HG02870 (cell line): Measurements from ENCODE around the gene CAPZA2.
A peak's percentile ranks its signal among the peaks of the same experiment; 100 is the strongest.

Experiments
- ATAC-seq: cut with Tn5 transposase; IDR thresholded peaks from one replicate; pipeline ENCODE4 v1.9.1; 2021; ENCODE audit warnings: mild to moderate bottlenecking, moderate library complexity; ENCODE audit not compliant: unreplicated experiment

The CAPZA2 gene

GRCh38 chr7:116861717-116862116 is 670 bp upstream of the CAPZA2 start:
- no peak for ATAC-seq

- ATAC-seq, result peak; percentile 35
Measured at GRCh38 chr7:116862951-116863670, 724 bp downstream of the CAPZA2 start.

GRCh38 chr7:116863936-116864500 is 1.6 kb downstream of the CAPZA2 start:
- ATAC-seq, result no peak

- ATAC-seq, result no peak
Measured at GRCh38 chr7:116871061-116871700, 8.8 kb downstream of the CAPZA2 start.

- ATAC-seq, result no peak
Measured at GRCh38 chr7:116872026-116872425, 9.6 kb downstream of the CAPZA2 start.

DNA sequence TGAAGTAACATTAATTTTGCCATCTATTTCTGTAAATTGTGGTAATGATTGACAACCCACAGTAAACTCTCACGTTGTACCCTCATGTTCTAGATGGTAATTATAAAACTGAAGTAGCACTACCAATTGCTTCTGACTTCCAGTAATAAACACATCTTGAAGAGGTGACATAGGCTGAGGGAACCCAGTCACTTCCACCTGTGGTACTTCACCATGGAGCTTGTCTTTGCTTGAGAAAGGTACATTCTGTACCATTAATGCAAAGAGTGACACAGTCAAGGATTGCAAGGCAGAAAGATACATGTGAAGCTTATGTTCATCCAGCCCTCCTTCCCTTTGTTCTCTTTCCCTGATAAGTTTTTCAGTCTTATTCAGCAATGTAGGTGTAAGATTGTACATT is 11.2 kb downstream of the CAPZA2 start:
- no peak for ATAC-seq

DNA sequence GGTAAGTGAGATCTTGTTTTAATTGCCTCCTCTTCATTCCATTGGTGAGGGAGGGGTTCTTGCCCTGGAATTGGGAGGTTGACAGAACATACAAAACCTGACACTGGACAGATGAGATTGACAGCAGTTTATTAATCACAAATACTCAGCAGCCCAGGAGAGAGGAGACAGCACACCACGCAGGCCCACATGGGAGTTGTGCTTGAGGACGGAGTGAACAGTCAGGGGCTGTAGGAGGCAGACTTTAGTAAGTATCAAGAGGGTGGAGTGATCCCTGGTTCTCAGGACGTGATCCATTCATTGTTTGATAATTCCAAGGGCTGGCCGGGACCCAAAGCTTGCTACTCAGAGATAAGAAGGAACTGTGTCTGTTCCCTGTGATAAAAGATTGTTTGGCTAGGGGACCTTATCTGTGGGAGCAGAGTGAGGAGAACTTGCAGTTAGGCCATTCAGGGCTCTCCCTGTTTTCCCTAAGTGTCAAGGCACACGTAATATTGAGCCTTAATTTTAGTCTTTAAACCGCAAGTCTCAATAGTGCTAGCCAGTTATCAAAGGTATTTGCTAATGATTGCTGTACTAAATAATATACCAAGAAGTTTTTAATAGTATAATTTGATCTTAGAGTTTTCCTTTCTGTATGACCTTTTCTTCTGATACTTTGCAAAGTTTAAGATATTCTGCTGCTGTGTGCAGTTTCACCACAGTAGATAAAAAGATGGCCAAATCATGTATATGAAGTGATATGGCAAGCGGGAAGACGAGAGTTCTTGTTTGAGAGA is 14.5 kb downstream of the CAPZA2 start:
- no peak for ATAC-seq

DNA sequence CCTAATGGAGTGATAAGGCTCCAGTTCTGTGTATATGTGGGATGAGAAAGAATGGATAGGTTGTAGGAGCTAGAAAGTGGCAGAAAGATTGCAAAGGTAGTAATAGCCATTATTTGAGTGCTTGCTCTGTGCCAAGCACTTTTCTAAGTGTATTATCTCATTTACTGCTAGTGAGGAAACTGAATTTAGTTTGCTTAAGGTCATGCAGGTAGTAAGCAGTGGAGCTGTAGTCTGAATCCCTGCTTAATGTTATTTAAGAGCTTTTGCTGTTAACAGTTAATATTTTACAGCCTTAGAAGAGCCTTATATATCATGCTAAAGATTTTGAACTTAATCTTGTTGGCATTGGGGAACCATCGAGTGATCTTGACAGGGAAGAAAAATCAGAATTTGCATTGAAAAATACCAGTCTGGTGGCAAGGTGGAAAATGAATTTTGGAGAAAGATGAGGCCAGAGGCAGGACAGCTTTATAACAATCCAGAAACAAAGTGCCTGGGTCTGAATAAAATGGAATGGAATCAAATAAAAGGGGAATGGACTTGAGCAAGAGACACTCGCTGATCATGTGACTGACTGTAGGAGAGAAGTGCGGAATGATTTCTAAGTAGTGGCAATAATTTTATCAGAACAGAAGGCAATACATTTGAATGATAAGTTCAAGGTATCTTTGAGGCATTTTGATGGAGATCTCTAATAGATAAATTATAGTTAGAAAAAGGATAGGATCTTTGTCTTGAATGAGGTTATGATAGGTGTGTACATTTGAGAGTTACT is 15.2 kb downstream of the CAPZA2 start:
- ATAC-seq, result no peak

- ATAC-seq, result no peak
Measured at GRCh38 chr7:116884691-116885090, 22.3 kb downstream of the CAPZA2 start.

DNA sequence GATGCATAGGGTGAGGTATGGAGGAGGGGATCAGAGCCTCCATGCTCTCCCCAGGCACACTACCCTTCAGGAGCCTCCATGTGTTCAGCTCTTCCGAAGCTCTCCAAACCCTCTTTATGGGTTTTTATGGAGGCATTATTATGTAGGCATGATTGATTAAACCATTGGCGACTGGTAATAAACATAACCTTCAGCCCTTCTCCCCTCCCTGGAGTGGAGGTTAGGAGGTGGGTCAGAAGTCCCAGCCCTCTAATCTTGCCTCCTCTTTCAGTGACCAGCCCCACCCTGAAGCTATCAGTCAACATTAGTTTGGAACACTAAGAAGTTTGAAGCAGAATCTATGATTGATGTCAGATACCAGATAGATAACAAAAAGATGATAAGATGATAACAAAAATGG is 23.3 kb downstream of the CAPZA2 start:
- ATAC-seq, result no peak

DNA sequence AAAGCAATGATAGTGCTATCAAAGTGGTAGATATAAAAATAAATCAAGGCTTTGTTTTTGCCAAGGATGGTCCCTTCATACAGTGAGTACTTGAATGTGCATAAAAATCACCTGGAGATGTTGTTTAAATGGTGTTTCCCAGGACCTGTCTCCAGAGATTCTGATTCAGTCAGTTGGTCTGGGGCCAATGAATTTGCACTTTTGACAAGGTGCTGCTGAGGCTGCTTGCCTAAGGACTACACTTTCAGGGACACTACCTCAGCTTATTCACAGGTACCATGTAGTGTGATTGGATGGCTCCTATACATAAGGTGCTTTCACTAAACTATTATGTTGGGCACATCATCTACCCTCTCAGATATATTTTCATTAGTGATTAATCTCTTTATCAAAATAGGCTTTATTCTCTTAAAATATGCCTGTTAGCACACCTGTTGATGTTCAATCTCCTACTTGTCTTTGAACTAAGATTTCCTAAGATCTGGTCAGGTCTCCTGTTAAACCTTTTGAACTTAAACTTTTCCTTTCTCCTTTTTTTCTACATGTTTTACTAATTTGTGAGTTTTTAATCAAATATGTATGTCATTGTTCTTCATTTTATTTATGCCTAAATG is 24.3 kb downstream of the CAPZA2 start:
- no peak for ATAC-seq

DNA sequence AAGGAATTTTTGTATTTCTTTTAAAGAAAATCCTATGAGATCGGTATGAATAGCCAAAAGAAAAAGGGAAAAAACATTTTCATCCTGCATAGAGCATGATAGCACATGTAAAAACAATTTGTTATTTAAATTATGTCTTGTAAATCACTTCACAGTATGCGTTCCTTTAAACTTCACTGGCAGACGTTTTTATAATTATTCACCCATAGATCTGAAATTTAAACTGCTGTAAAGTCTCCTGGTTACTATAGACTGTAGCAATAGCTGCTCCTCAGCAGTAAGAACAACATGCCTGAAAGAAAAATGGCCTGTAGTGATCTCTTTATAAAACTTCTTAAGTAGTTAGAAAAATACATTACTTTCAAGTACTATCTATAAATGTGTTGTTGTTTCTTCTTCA is 26.5 kb downstream of the CAPZA2 start:
- ATAC-seq, result no peak

DNA sequence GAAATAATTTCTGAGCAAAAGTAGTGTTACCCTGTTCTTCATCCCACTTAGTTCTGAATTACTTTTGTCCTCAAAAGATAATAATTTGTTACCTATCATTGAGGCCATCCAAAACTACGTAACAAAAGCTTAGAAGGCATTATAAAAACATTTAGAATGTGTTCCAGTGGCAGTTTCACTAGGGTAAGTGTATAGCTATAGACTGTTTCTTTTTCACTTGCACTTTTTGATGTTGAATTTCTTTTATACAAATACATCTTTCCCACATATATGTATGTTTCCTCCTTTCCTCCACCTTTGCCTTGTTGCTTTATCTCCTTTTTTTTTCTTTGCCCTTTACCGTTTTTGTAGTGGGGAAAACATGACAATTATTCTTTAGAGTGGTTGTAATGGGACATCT is 33.5 kb downstream of the CAPZA2 start:
- no peak for ATAC-seq

- ATAC-seq, result no peak
Measured at GRCh38 chr7:116897661-116898060, 35.3 kb downstream of the CAPZA2 start.

- no peak for ATAC-seq
Measured at GRCh38 chr7:116899308-116899707, 36.9 kb downstream of the CAPZA2 start.

- no peak for ATAC-seq
Measured at GRCh38 chr7:116901143-116901542, 38.8 kb downstream of the CAPZA2 start.

- no peak for ATAC-seq
Measured at GRCh38 chr7:116902867-116903266, 40.5 kb downstream of the CAPZA2 start.

GRCh38 chr7:116906391-116906790 is 44.0 kb downstream of the CAPZA2 start:
- no peak for ATAC-seq

- no peak for ATAC-seq
Measured at GRCh38 chr7:116910383-116910782, 48.0 kb downstream of the CAPZA2 start.

DNA sequence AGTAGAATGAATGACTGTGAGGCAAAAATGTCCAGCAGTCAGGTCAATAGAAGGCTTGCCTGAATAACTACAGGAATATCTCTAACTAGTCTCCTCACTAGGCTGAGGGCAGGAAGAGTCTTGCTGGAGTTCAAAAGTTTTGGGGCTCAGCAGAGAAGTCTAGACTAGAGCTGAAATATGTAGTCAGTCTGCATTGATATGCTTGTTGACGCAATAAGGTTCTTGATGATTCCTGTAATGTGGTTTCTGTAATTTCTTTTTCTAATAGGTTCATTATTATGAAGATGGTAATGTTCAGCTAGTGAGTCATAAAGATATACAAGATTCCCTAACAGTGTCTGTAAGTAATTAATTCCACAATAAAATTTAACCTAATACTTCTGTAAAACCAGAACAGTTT is 49.4 kb downstream of the CAPZA2 start:
- ATAC-seq, result no peak
